Measurements from ENCODE around the gene HECW1. TPM values are rescaled to one million over a fixed set of nuclear protein-coding genes. Genes with fewer than 3 reads are reported as not detected.
"Not testable (repeated sequence)": the region's sequence is repeated elsewhere in the genome, so short reads cannot be mapped to it uniquely, and the experiment has no call there.

HECW1 gene
- total RNA-seq, 2 donors from 2014 or later, result 0.04 TPM; not detected in 1

DNA sequence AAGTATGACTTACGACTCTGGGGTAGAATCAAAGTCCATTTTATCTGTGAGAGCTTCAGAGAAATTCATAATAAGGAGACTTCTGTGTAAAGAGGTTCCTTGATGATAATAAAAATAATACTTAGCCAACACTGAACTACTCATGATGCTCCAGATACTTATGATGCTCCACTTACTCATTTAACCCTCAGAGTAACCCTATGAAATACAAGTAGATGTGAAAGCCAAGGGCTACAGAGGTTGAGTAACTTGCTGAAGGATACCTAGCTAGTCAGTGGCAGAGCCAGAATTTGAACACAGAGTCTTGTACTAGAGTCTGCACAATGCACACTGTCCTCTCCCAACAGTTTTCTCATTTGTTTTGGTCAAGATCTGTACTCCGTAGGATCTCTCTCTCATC is 89.5 kb downstream of the HECW1 start:
- no peak overlapping the region for H3K27ac ChIP-seq
- H3K36me3 ChIP-seq, result no peaks in the 10 kb centered on the region
- H3K4me1 ChIP-seq, result no peaks in the 10 kb centered on the region
- no peak for TF ChIP-seq CTCF (IDR thresholded peaks at IDR 0.05)
- H3K9me3 ChIP-seq, result no peaks in the 10 kb centered on the region
- H3K27me3 ChIP-seq, result no peaks in the 10 kb centered on the region
- DNase-seq (ENCODE audit: low spot score), result no peak
- H3K4me3 ChIP-seq, result no peak overlapping the region

DNA sequence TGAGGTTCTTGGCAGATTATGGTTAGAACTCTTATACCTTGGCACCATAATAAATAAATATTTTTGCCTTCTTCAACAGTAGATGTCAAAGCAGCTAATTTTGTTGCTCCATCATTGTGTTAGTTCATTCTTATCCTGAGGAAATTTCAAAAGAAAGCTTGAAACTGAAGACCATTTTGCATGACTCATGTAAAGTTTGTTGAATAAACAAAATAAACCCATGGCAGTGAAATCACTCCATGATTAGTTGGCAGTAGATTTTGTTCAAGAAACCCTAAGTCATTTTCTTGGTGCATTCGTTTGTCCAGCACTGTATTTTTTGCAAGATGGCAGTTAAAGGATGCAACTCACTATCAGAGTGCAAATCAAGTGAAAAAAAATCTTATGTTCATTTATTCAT is 91.6 kb downstream of the HECW1 start:
- Histone ChIP-seq H3K27ac (no peak overlapping the region), H3K9me3 (no peaks in the 10 kb centered on the region), H3K27me3 (no peaks in the 10 kb centered on the region), H3K36me3 (no peaks in the 10 kb centered on the region), H3K4me1 (no peaks in the 10 kb centered on the region), H3K4me3 (no peak overlapping the region)
- no peak for TF ChIP-seq CTCF (IDR thresholded peaks at IDR 0.05)
- no peak for DNase-seq (ENCODE audit: low spot score)

GRCh38 chr7:43205171-43205795 is 92.8 kb downstream of the HECW1 start:
- no peak for DNase-seq (ENCODE audit: low spot score)
- Histone ChIP-seq H3K9me3 (no peaks in the 10 kb centered on the region), H3K27me3 (no peaks in the 10 kb centered on the region), H3K36me3 (no peaks in the 10 kb centered on the region), H3K4me3 (no peak overlapping the region), H3K27ac (no peak overlapping the region), H3K4me1 (no peaks in the 10 kb centered on the region)
- TF ChIP-seq CTCF (IDR thresholded peaks at IDR 0.05), result no peak

GRCh38 chr7:43208242-43208641 is 95.8 kb downstream of the HECW1 start:
- no peaks in the 10 kb centered on the region for H3K4me1 ChIP-seq
- no peak for TF ChIP-seq CTCF (IDR thresholded peaks at IDR 0.05)
- H3K27ac ChIP-seq, result no peak overlapping the region
- no peaks in the 10 kb centered on the region for H3K9me3 ChIP-seq
- no peaks in the 10 kb centered on the region for H3K27me3 ChIP-seq
- H3K36me3 ChIP-seq, result no peaks in the 10 kb centered on the region
- no peak overlapping the region for H3K4me3 ChIP-seq
- no peak for DNase-seq (ENCODE audit: low spot score)

GRCh38 chr7:43210539-43210938 is 98.1 kb downstream of the HECW1 start:
- H3K9me3 ChIP-seq, result not testable (repeated sequence)

DNA sequence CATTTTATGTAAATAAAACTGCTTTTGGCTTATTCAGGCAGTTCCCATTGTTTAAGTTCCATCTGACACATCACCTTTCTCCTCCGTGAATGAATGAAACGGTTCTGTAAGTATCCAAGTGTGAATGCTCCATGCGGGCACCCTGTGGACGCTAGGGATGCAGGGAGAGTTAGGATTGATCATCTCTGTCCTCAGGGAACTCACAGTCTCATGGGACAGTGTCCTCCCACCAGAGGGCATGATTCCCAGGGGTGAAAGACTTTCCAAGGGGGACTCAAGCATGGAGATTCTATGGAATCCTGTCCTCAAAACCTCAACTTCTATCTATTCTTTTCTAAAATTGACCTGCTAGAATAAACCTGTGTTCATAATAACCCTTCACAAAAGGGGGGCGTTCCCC is 98.8 kb downstream of the HECW1 start:
- Histone ChIP-seq H3K27me3 (no peaks in the 10 kb centered on the region), H3K36me3 (no peaks in the 10 kb centered on the region), H3K4me1 (no peaks in the 10 kb centered on the region), H3K27ac (no peak overlapping the region), H3K9me3 (no peaks in the 10 kb centered on the region), H3K4me3 (no peak overlapping the region)
- no peak for DNase-seq (ENCODE audit: low spot score)
- TF ChIP-seq CTCF (IDR thresholded peaks at IDR 0.05), result no peak

More at GRCh38 chr7:43210539-43210938, 98.1 kb downstream of the HECW1 start:
- not testable (repeated sequence) for H3K27me3 ChIP-seq; H3K36me3 ChIP-seq; DNase-seq (ENCODE audit: low spot score); H3K4me3 ChIP-seq; H3K27ac ChIP-seq; H3K4me1 ChIP-seq

Data from right atrium auricular region (tissue), 2 donors.